SIG-M5 treated with dmso at 0.1 percent for 504 hours (cell line): ENCODE data around the gene IL6R.

Experiments used
- DNase-seq: peaks from one replicate; lab custom pipeline; 2025; ENCODE audit not compliant: unreplicated experiment; lab: John Stamatoyannopoulos, UW

Gene IL6R

DNA sequence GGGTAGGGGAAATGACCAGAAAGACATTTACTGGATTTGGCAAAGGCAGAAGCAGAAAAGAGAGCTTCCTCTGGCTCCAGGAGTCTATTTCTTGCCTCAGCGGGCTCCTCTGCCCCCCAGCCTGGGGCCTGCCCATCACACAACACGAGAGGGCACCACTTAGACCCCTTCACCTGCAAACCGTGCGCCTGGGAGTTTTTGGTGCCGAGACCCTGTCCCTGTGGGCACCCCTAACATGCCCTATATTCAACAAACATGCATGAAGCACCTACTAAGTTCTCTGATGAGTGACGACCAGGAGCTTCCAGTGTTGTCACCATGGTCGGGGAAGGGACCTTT is 18.8 kb downstream of the IL6R start:
- DNase-seq, result no peak

DNA sequence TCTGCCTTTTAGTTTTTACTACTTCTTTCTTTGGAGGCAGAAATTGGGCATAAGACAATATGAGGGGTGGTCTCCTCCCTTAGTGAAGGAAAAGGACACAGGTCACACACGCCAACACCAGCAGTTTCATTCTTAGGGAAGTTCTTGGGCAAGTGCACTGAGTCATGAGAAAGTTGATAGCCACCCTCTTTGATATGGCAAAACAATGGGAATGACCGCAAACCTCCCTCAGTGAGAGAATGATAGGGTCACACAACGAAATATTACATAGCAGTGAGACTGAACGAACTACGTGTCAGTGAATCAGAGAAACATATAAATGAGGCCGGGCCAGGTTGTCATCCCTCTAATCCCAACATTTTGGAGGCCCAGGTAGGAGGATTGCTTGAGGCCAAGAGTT is 20.0 kb downstream of the IL6R start:
- no peak for DNase-seq

DNA sequence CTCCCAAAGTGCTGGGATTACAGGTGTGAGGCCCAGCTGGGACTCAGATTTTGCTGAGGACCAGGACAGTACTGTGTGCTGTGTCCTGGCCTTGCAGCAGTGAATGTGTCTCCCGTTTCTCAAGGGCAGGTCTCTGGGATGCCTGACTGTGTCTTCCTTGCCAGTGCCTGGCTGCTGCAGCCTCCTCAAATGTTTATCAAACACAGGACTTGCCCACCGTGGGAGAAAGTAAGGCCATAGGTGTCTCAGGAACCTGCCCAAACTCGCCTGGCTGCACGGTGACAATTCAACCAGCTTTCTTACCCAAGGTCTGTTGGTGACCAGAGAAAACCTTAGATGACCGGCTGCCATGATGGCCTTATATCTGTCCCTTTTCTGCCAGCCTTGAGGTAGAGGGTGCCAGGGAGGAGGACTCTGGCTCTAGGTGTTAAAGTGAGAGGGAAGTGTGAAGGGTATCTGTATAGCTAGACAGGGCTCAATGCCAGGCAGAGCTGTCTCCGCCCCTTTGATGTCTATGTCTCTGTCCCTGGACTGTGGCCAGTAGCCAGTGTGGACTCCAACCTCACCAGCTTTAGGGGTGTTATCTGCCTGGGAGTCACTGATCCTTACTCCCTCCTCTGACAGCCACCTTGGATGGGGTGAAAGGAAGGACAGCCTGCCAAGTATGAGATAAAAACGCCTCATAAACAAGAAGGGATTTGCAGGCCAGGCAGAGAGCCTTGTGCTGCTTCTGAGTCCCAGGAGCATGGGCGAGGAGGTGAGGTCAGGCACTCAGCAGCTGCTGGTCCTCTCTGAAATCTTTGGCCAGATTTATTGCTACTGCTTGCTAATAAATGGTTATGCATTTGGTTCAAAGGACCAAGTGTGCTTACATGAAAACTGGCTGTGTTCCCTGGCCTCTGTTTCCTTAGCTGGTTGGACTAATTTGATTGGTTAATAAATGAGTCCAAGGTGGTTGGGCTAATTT is 22.3 kb downstream of the IL6R start:
- DNase-seq, result no peak

DNA sequence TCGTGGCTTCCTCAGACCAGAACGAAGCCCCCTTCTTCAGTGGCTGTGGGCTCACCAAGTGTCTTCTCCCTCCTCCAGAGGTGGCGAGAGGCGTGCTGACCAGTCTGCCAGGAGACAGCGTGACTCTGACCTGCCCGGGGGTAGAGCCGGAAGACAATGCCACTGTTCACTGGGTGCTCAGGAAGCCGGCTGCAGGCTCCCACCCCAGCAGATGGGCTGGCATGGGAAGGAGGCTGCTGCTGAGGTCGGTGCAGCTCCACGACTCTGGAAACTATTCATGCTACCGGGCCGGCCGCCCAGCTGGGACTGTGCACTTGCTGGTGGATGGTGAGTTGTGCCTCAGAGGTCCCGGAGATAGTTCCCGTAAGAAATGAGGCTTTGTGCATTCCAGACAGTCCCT is 24.0 kb downstream of the IL6R start:
- DNase-seq, result no peak

DNA sequence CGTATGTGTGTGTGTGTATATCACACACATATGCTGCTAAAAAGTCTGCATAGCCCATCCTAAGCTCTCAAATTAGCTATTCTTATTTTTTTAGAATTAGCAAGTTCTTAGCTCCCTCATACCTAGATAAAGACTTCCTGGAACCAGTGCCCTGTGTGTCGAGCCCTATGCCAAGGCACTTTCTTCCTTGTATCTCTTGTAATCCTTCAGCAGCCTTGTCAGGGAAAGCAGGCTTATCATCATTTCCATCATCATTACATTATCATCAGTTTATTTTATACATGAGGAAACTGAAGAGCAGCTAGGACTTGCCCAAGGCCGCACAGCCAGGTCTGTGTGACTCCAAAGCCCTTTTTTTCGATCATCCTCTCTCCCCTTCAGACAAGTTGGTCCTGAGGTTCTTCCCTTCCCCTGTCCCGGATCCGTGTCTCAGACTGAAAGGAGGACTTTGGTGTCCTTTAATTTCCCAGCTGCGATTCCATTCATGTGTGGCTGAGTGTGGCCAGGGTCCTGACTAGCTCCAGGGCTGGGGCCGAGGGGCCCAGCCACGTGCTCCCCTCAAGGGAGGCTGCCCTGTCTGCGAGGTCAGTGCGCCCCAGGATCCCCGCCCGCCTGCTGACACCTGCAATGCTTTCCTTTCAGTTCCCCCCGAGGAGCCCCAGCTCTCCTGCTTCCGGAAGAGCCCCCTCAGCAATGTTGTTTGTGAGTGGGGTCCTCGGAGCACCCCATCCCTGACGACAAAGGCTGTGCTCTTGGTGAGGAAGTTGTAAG is 24.9 kb downstream of the IL6R start:
- DNase-seq, result no peak

DNA sequence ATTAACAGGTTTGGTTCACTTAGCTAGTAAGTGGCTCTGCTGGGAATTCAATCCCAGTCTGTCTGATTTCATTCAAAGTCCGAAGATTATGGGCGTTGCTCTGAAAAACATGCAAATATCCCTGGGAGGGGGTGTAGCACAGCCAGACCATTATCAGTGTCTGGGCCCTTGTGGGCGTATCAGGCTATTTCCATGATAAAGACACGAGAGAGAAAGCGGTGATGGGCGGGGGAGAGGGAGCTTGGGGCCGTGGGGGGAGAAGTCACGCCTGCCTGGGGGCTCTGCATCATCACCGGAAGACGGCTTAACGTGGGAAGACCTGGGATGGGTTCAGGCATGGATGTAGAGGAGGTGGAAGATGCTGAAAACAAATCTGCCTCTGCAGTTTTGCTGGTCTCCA is 25.8 kb downstream of the IL6R start:
- DNase-seq, result no peak

DNA sequence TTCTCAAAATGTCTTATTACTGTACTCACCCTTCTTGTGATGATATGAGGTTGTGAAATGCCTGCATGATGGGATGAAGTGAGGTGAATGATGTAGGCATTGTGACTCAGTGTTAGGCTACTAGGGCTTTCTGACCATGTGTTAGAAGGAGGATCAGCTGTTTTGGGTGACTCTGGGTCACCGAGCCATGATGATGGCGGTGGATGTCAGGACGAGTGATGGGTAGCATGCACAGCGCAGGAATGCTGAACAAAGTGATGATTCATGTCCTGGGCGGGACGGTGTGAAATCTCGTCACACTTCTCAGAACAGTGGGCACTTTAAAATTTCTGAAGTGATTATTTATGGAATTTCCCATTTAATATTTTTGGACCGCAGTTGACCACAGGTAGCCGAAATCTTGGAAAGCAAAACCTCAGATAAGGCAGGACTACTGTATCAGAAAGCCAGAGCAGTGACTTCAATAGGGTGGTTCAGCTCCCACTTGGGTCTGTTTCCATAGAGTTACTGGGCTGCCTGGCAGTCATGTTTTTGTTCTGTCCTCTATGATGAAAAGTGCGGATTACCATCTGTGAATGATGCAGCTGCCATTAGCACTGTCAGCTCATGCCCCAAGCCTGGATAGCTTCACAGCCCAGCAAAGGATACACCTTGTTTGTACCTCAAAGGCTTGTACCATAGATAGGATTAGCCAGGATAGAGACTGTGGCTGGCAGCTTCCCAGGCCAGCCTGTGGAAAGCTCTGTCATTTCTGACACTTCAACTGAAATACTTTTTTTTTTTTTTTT is 26.6 kb downstream of the IL6R start:
- DNase-seq, result peak; percentile 48

DNA sequence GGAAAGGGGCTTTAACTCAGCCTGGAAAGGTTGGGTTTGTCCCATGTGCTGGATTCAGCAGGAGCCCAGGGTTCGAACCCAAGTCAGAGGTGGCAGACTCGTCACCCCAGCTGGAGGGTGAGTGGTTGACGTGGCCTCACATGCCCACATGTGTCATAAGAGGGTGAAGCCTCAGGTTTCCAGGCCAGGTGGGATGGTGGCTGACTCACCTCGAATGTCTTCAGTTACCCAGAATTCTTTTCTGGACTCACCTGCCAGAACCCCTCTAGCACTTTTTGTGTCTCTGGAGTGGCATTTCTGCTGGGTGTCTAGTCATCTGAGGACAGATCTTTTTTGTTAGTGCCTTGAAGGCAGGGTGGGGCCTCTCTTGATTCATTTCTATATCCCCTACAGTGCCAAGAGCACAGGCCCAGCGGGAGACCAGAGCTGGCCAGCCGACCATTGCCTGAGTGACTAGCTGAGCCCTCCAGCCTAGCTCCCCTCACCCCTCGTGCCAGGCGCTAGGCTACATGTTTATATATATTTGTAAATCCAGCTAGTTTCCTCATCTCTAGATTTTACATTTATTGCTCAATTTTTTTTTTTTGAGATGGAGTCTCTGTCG is 28.1 kb downstream of the IL6R start:
- no peak for DNase-seq

DNA sequence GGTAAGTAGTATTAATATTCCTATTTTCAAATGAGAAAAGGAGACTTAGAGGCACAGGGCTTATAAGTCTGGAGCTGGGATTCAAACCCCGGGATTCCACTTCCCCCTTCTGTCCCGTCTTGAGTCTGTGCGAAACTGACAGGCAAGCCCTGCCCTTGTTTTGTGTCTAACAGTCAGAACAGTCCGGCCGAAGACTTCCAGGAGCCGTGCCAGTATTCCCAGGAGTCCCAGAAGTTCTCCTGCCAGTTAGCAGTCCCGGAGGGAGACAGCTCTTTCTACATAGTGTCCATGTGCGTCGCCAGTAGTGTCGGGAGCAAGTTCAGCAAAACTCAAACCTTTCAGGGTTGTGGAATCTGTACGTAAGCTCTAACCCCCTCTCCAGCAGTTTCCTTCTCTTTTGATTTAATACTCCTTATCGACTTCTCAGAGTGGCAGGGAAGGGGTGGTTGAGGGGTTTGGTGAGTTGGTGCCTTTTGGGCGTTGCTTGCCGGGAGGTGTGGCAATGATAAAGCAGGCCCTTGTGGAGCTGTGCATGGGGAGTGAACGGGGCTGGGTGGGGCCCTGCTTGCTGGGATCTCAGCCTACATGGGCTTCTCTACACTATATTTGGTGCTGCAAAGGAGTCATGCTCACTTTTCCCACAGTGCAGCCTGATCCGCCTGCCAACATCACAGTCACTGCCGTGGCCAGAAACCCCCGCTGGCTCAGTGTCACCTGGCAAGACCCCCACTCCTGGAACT is 29.4 kb downstream of the IL6R start:
- DNase-seq, result no peak

DNA sequence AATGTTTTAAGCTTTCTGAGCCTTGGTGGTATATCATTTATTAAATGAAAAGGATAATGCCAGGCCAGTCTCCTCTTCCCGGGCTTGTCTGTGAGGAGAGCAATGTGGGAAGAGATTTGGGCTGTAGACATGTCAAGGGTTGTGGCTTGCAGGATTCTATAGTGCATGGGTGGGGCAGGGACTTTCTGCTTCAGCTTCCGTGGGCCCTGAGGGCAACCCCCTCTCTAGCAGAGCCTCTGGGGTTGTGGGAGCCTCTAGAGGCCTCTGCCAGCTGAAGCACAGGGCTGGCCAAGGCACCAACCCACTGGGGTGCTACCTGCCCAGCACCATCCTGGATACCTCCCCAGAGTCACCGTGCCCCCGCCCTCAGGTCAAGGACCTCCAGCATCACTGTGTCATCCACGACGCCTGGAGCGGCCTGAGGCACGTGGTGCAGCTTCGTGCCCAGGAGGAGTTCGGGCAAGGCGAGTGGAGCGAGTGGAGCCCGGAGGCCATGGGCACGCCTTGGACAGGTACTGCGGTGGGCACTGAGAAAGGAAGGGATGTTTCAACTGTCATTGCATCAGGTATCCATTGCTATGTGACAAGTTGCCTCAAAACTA is 30.6 kb downstream of the IL6R start:
- DNase-seq, result no peak

DNA sequence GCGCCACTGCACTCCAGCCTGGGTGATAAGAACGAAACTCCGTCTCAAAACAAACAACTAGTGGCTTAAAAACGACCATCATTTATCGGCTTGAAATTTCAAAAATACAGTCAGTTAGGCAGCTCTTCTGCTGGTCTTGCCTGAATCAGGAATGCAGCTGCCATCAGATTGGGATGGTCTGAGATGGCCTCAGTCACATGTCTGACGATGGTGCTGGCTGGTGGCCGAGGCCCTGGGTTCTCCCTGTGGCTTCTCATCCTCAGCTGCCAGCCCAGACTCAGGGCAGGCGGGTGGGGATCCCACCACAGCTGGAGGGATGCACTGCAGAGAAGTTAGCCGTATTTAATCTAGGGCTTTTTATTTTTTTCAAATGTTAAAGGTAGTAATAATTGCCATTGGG is 31.3 kb downstream of the IL6R start:
- no peak for DNase-seq

DNA sequence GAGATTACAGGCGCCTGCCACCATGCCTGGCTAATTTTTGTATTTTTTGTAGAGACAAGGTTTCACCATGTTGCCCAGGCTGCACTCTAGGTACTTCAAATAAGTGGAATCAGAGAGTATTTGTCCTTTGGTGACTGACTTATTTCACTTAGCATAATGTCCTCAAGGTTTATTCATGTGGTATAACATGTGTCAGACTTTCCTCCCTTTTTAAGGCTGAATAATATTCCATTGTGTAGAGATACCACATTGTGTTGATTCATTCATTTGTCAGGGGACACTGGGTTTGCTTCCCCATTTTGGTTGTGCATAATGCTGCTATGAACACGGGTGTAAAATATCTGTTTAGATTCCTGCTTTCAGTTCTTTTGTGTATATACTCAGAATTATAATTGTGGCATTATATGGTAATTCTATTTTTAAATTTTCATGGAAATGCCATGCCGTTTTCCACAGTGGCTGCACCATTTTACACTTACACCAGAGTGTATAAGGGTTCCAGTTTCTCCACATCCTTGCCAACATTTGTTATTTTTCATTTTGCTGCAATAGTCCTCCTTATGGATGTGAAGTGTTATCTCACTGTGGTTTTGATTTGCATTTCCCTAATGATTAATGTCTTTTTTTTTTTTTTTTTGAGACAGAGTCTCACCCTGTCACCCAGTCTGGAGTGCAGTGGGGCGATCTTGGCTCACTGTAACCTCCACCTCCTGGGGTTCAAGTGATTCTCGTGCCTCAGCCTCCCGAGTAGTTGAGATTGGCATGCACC is 35.1 kb downstream of the IL6R start:
- no peak for DNase-seq

DNA sequence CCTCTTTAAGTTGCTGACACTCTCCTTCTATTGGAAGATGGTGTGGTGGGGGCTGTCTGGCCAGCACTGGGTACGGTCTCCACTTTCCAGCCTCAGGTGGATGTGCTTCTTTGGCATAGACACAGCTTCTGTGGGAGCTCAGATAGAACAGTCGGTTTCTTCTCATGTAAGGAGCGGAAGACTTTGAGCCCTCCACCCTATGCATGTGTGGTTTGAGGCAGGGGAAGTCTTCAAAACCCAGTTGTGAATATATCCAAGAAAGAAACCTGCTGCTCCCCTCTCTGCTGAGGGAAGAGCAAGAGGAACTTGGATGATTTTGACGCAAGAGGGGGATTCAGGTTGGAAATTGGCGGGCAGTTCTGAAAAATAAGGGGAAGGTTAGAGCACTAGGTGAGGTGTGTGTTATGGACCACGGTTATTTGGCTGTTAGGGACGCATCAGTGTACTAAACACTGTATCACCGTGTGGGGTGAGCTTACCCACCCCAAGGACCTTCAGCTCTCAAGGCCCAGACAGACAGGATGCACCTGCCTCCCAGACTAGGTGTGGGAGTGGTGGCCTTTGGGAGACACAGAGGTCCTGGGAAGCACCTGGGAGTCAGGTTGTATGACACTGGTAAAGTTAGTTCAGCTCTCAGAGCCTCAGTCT is 36.2 kb downstream of the IL6R start:
- DNase-seq, result no peak

DNA sequence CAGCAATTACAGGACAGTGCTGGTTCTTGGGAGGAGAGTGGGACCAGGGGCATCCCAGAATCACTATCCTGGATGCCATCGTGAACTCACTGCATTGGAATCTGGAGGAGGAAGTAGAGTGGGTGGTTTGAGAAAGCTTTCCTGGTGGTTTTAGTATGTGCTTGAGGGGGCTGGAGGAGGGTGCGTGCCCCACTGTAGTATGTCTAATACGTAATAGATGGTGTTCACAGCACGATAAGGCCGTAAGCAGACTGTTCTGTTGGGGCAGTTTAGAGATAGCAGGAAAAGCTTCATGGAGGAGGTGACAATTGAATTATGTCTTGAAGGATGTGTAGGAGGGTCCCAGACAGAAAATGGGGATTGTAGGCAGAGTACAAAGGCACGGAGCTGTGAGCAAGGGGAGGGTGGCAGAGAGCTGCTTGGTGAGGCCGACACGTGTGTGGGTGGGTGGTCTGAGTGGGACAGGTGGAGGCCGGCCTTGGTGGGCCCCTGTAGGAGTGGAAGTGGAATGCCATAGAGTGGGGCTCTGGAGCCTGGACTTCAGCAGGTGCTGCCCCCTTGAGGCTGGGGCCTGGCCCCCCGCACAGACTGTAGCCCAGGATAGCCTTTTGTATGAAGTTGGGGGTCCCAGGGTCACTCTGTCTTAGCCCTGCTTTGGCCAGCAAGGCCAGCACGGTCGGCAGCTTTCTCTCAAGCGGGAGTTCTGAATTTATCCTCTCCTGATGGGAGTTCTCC is 37.0 kb downstream of the IL6R start:
- no peak for DNase-seq

DNA sequence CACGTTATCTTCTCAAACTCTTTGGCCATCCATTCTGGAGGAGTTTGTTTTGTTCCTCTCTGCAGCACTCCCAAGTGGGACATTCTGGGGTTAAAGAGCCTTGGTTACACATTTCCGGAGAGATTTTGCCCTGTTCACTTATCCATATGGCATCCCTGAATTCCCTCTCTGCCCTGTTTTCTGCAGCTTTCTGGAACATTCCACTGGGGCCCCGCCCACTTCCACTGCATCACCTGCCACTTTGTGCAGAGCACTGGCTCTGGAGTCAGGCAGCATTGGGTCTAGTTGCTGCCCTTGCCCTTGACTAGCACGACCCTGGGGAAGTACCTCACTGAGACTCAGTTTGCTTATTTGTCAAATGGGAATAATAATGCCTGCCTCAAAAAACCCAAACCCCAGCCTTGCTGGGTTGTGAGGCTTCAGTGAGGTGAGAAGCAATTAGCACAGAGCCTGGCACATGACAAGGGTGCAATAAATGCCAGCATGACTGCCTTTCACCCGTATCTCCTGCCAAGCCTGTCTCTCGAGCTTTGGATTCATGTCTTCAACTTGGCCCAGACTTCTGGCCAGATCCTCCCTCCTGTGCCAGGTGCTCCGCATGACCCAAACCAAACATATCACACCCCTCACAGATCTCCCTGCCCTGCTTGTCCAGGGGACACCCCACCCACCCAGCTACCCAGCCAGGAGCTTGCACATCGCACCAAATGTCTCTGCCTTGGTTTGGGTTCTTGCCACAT is 38.3 kb downstream of the IL6R start:
- no peak for DNase-seq

DNA sequence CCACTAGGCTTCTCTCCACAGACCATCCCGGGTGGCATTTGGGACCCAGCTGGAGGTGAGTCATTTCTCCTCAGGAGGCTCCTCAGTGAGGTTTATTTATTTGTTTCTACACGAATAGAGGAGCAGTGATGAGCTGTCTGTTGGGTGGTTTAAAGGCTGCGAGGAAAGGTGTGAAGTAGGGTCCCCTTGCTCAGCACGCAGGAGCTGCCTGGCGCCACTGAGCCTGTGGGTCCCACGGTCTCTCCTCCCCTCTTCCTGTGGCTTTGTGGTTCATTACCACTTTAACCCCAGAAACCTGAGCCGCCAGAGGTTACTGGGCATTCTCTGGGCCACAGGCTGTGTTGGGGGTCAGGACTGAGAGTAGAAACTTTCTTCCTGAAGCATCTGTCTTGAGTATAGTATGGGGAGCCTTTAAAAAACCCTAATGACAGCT is 39.9 kb downstream of the IL6R start:
- DNase-seq, result no peak

DNA sequence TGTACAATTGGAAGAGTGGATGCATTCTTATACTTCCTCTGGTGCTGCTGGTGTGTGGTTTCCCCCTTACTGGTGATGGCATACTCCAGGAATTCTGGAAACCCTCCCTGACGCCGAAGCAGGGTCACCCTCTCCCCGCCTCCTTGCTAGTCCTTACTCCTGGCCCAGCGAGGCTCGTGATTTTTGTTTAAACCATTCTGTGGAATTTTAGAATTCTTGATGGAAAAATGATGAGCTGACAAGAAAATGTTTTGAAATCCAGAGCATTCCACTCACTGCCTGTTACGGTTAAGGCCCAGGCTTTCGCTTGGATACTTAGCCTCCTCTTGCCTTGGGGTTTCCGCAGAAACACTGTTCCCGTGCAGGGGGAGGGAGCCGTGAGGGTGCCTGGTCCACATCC is 41.1 kb downstream of the IL6R start:
- DNase-seq, result no peak
